GM19455 (cell line): Measurements from ENCODE around the gene SELENOK.

Source experiments
- ATAC-seq: cut with Tn5 transposase; IDR thresholded peaks from one replicate; pipeline ENCODE4 v1.9.1; 2021; ENCODE audit not compliant: unreplicated experiment

The SELENOK gene

GRCh38 chr3:53843195-53844177, 48.2 kb downstream of the SELENOK start:
- ATAC-seq: no peak

DNA sequence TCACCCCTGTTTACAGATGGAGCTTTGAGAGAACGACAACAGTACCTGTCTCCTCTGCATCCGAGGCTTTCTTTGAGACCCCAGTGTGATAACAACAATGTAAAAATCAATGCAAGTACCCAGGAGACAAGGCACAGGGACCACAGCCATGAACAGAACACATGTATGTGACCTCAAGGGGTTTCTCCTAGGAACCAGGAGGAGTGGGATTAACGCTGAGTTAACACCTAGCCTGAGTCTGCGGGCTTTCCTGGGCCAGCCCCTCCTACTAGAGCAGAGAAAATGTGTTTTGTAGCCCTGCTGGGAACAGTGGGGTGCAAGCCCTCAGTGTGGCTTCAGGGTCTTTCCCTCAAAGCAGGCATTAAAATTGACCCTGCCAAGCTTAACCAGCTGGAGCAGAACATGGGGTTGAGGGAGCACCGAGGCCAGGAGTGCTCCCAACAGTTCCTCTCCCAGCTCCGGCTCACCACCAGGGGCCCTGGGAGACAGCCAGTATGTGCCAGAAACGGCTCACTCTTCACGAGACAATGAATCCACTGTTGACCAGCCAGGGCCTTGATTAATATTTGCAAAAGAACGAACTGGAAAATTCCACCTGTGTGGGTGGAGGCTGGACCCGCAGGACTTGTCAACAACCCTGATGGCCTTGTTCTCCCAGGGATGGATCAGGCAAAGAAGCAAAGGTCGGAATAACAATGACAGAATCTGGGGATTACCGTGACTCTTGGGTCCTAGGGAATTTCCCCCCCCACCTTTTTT, 49.0 kb downstream of the SELENOK start:
- no peak for ATAC-seq

- no peak for ATAC-seq
These were observed 50.4 kb downstream of the SELENOK start for GRCh38 chr3:53841296-53841695.

DNA sequence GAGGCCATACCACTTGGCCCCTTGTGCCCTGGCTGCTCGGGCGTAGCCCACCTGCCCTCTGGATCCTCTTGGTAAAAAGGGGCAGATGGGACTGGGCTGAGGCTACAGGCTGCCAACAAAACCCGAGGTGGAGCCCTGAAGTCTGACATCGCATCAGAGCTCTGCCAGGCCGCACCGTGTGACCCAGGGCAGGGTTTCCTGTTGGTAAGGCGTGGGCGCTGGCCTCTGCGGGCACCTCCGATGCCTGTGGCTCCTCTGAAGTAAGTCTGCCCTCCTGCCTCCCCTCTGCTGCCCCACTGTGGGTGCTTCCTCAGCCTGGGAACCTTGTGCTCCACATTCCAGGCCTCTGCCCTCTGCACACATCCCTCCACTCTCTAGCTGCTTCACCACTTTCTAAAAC, 54.3 kb downstream of the SELENOK start:
- ATAC-seq: no peak

DNA sequence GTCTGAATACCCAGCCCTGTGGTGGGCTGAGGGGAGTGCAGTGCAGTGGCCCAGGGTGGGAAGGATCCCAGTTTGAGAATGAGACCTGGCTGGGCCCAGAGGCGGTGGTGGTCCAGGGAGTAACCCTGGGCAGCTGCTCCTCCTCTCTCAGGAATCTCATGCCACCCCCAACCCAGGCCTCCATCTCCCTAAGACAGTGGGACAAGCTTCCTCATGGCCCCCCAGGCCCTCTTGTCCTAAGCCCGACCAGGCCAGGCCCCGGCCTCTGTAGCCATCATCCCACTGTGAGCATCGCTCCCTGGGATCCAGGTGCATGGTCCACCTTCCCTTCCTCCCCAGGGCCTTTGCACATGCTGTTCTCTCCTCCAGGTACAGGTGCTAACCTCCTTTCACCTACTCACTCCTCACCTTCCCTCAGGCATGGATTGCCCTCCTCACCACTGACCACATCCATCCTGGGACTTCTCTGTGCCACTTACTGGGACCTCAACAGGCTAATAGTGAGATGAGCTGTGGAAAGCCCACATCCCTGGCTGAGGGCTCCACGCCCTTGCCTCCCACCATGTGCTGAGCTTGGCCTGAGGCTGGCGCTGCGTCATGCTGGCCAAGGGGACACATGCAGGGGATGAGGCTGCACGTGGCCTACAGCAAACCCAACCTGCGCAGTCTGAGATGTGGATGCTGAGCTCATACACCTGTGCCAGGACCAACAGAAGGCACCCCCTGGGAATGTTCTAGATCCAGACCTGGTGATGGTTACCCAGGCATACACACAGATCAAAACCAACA, 55.4 kb downstream of the SELENOK start:
- no peak for ATAC-seq

DNA sequence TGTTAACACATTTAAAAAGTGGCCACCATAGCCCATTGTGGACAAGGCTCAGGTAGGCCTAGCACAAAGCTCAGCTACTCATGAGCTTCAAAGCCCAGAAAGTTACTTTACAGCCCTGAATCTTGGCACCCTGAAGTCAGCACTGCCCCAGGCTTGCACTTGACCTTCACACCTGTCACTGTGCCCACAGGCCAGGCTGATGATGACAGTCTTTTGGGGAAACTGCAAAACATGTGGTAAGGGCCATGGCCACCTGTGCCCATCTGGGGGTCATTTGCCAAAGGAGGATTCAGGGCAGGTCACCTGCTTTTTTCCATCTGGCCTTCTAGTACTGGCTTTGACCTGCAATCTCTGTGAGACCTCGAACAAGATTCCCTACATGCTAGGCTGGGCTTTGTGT, 56.4 kb downstream of the SELENOK start:
- ATAC-seq: no peak

GRCh38 chr3:53834429-53835095, 57.1 kb downstream of the SELENOK start:
- no peak for ATAC-seq
